Keratinocyte (primary cell): Measurements from ENCODE around the gene TSPAN17. TPM values are rescaled to one million over a fixed set of nuclear protein-coding genes. Genes with fewer than 3 reads are reported as not detected.

ENCODE experiments used
- DNase-seq: peaks from one replicate; pipeline ENCODE4 v3.0.0-alpha.2; 2011; ENCODE audit warnings: low read depth, missing footprints, low spot score
- FAIRE-seq: peaks from 2 replicates; lab custom pipeline; 2011; peaks lifted over from hg19 to GRCh38; lab: Jason Lieb, UNC
- H2AFZ ChIP-seq: 2 replicates; pipeline ENCODE4 v1.6.0; 2012; ENCODE audit warnings: low read length, control low read depth, inconsistent platforms; ENCODE audit not compliant: control insufficient read depth
- H3K27ac ChIP-seq: 2 replicates; pipeline ENCODE4 v1.5.1; 2011; ENCODE audit warnings: low read length; ENCODE audit not compliant: control insufficient read depth, insufficient read depth
- H3K27me3 ChIP-seq: 3 replicates; pipeline ENCODE4 v1.6.0; 2011; ENCODE audit warnings: low read length; ENCODE audit not compliant: control insufficient read depth, insufficient read depth; ENCODE audit errors: extremely low read depth
- H3K36me3 ChIP-seq, 2 experiments: 2 replicates in 1 of 2; 3 replicates in 1 of 2; pipeline ENCODE4 v1.5.1; 2011; ENCODE audit warnings: low read length in 2 of 2, mild to moderate bottlenecking in 1 of 2; ENCODE audit not compliant: control insufficient read depth in 2 of 2, insufficient read depth in 2 of 2; ENCODE audit errors: extremely low read depth in 1 of 2
- H3K4me1 ChIP-seq: 3 replicates; pipeline ENCODE4 v1.5.1; 2011; ENCODE audit warnings: low read length; ENCODE audit not compliant: control insufficient read depth, insufficient read depth; ENCODE audit errors: extremely low read depth
- H3K4me2 ChIP-seq: 3 replicates; pipeline ENCODE4 v1.6.0; 2011; ENCODE audit warnings: low read depth, low read length; ENCODE audit not compliant: control insufficient read depth, insufficient read depth; ENCODE audit errors: extremely low read depth
- H3K4me3 ChIP-seq, 3 experiments: fragments of 200-600 bp in 1 of 3; sonication (generic) in 1 of 3; 2 replicates in 2 of 3; 3 replicates in 1 of 3; pipeline ENCODE4 v1.5.1; 2011 to 2016; ENCODE audit warnings: low read length in 3 of 3, mild to moderate bottlenecking in 3 of 3, control low read depth in 2 of 3, inconsistent platforms in 1 of 3, low read depth in 1 of 3, mixed read lengths in 1 of 3, mixed run types in 1 of 3, moderate library complexity in 1 of 3; ENCODE audit not compliant: control insufficient read depth in 2 of 3, insufficient read depth in 2 of 3; ENCODE audit errors: extremely low read depth in 1 of 3
- H3K79me2 ChIP-seq: 2 replicates; pipeline ENCODE4 v1.6.0; 2012; ENCODE audit warnings: low read length; ENCODE audit not compliant: control insufficient read depth, insufficient read depth
- H3K9ac ChIP-seq: 3 replicates; pipeline ENCODE4 v1.6.0; 2011; ENCODE audit warnings: low read length; ENCODE audit not compliant: control insufficient read depth, insufficient read depth; ENCODE audit errors: extremely low read depth
- H3K9me1 ChIP-seq: 3 replicates; pipeline ENCODE4 v1.6.0; 2011; ENCODE audit warnings: low read length; ENCODE audit not compliant: control insufficient read depth, insufficient read depth; ENCODE audit errors: extremely low read depth
- H3K9me3 ChIP-seq: 2 replicates; pipeline ENCODE4 v1.5.1; 2012; ENCODE audit warnings: low read depth, low read length; ENCODE audit not compliant: control insufficient read depth
- H4K20me1 ChIP-seq: 3 replicates; pipeline ENCODE4 v1.6.0; 2011; ENCODE audit warnings: low read length; ENCODE audit not compliant: control insufficient read depth, insufficient read depth; ENCODE audit errors: extremely low read depth
- EZH2 ChIP-seq: IDR thresholded peaks from one replicate; pipeline ENCODE4 v1.6.1; 2012; ENCODE audit warnings: inconsistent platforms, mild to moderate bottlenecking, low read length, moderate library complexity
- dilution Hi-C: fragments of 300-500 bp; cut with MboI; formaldehyde crosslinking; loops from one replicate; pipeline ENCODE4 v1.7.0; 2020; ENCODE audit warnings: low sequenced_read_pairs; ENCODE audit not compliant: extremely low pct_ligation_motif_present
- polyA plus RNA-seq, 5 experiments: library from polyadenylated mRNA; depleted of rRNA in 3 of 5; stranded (reverse) in 3 of 5; stranded (forward) in 1 of 5; unstranded in 1 of 5; fragments of >200 nt; gene quantifications; 1 replicate in 1 of 5; 2 replicates in 3 of 5; 3 replicates in 1 of 5; pipeline versions ENCODE4 v1.2.1 to v1.2.3, GENCODE V29; 2011 to 2012; ENCODE audit warnings: missing spikeins in 2 of 5, low read depth in 1 of 5, low replicate concordance in 1 of 5
- TF ChIP-seq, protein P1 (sequence below), 3 experiments: IDR thresholded peaks in 1 of 3; conservative IDR thresholded peaks in 1 of 3; optimal IDR thresholded peaks in 1 of 3; 2 replicates in 2 of 3; 3 replicates in 1 of 3; pipeline versions ENCODE3 to v1.5.1; 2011; ENCODE audit warnings: low read length in 3 of 3, mild to moderate bottlenecking in 3 of 3, moderate library complexity in 2 of 3, control low read depth in 1 of 3, inconsistent platforms in 1 of 3; ENCODE audit not compliant: insufficient read depth in 2 of 3; ENCODE audit errors: extremely low read depth in 1 of 3

Gene TSPAN17
- polyA plus RNA-seq, 1 donor (not counting 4 experiments of a cell fraction or from before 2014, with no cell fraction given): 53.1 TPM

GRCh38 chr5:176644878-176645670 lies 2.2 kb upstream of the TSPAN17 start:
- no peak for FAIRE-seq
- Histone ChIP-seq H3K9me1 (no peaks in the 10 kb centered on the region), H3K9ac (no peak overlapping the region), H3K9me3 (no peaks in the 10 kb centered on the region), H3K4me2 (no peak overlapping the region), H3K79me2 (peaks cover 19% of the 10 kb centered on the region), H3K4me3 (no peak overlapping the region), H3K36me3 (no peaks in the 10 kb centered on the region), H3K4me1 (peaks cover 15% of the 10 kb centered on the region), H2AFZ (no peak overlapping the region), H3K27ac (no peak overlapping the region), H3K27me3 (no peaks in the 10 kb centered on the region), H4K20me1 (no peaks in the 10 kb centered on the region)
- dilution Hi-C loops: no loop called here
- no peak for TF ChIP-seq EZH2
- TF ChIP-seq, protein P1, sequence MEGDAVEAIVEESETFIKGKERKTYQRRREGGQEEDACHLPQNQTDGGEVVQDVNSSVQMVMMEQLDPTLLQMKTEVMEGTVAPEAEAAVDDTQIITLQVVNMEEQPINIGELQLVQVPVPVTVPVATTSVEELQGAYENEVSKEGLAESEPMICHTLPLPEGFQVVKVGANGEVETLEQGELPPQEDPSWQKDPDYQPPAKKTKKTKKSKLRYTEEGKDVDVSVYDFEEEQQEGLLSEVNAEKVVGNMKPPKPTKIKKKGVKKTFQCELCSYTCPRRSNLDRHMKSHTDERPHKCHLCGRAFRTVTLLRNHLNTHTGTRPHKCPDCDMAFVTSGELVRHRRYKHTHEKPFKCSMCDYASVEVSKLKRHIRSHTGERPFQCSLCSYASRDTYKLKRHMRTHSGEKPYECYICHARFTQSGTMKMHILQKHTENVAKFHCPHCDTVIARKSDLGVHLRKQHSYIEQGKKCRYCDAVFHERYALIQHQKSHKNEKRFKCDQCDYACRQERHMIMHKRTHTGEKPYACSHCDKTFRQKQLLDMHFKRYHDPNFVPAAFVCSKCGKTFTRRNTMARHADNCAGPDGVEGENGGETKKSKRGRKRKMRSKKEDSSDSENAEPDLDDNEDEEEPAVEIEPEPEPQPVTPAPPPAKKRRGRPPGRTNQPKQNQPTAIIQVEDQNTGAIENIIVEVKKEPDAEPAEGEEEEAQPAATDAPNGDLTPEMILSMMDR (optimal IDR thresholded peaks at IDR 0.05 in 1 of 3, IDR thresholded peaks at IDR 0.05 in 1 of 3, conservative IDR thresholded peaks at IDR 0.05 in 1 of 3; ENCODE audit: extremely low read depth in 1 of 3, insufficient read depth in 2 of 3, low read length in 3 of 3): no peak
- DNase-seq: no peak

- dilution Hi-C loops: no loop called here
- H3K4me2 ChIP-seq: peak overlapping the region; percentile 83
- peaks cover 27% of the 10 kb centered on the region for H3K79me2 ChIP-seq
- no peaks in the 10 kb centered on the region for H3K9me1 ChIP-seq
- H3K4me1 ChIP-seq: peaks cover 15% of the 10 kb centered on the region
- no peak overlapping the region for H3K27ac ChIP-seq
- H3K36me3 ChIP-seq: no peaks in the 10 kb centered on the region
- H3K27me3 ChIP-seq: no peaks in the 10 kb centered on the region
- H2AFZ ChIP-seq: peak overlapping the region; percentile 96
- H4K20me1 ChIP-seq: no peaks in the 10 kb centered on the region
- H3K9ac ChIP-seq: peak overlapping the region; percentile 81
- FAIRE-seq (no peak), DNase-seq (no peak)
- TF ChIP-seq EZH2: no peak
- TF ChIP-seq, protein P1 (optimal IDR thresholded peaks at IDR 0.05 in 1 of 3, IDR thresholded peaks at IDR 0.05 in 1 of 3, conservative IDR thresholded peaks at IDR 0.05 in 1 of 3; ENCODE audit: extremely low read depth in 1 of 3, insufficient read depth in 2 of 3, low read length in 3 of 3): no peak
- no peaks in the 10 kb centered on the region for H3K9me3 ChIP-seq
- H3K4me3 ChIP-seq: peak overlapping the region in 1 of 3 experiments; percentile 51
Observed at GRCh38 chr5:176646049-176646706, 1.1 kb upstream of the TSPAN17 start.
